OCI-LY3 (cell line): ENCODE results near the gene GSE1.

Source experiments
- EZH2phosphoT487 ChIP-seq: fragments of 200-600 bp; shearing (Covaris generic); IDR thresholded peaks from 2 replicates; pipeline ENCODE4 v1.6.1; 2018; ENCODE audit warnings: antibody characterized with exemption, mixed run types, low read depth
- TF ChIP-seq, protein P1 (sequence below): fragments of 200-600, 300-600 bp; sonication (generic); IDR thresholded peaks from 2 replicates; pipeline ENCODE4 v1.5.1; 2014; ENCODE audit warnings: antibody characterized with exemption, low read length, low read depth

DNA sequence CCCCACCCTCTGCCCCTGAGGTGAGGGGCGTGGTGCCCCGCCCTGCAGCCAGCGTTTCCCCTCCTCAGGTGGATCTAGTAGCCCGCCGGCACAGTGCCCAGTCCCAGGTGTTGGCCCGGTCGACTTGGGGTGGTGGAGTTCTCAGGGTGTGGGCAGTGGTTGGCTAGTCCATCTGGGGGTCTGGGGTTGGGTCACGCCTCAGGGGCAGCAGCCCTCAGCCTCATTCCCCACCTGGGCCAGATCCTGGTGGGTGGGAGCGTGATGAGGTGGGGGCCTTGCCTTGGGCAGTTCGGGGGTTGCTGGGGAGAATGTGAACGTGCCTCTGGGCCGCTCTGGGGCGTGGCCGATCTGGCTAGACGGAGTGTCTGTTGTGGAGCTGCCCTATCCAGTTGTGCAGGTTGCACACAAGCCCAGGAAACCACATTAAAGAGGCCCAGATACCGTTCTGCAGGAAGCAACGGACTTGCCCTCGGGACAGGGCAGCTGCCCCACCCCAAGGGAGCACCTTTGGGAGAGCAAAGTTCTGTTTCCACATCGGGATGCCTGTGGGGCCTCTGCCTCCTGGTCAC, 32.0 kb downstream of the GSE1 start:
- TF ChIP-seq, protein P1, sequence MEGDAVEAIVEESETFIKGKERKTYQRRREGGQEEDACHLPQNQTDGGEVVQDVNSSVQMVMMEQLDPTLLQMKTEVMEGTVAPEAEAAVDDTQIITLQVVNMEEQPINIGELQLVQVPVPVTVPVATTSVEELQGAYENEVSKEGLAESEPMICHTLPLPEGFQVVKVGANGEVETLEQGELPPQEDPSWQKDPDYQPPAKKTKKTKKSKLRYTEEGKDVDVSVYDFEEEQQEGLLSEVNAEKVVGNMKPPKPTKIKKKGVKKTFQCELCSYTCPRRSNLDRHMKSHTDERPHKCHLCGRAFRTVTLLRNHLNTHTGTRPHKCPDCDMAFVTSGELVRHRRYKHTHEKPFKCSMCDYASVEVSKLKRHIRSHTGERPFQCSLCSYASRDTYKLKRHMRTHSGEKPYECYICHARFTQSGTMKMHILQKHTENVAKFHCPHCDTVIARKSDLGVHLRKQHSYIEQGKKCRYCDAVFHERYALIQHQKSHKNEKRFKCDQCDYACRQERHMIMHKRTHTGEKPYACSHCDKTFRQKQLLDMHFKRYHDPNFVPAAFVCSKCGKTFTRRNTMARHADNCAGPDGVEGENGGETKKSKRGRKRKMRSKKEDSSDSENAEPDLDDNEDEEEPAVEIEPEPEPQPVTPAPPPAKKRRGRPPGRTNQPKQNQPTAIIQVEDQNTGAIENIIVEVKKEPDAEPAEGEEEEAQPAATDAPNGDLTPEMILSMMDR = no peak
- TF ChIP-seq EZH2phosphoT487 = no peak
